NOMO-1 (cell line): ENCODE measurements around the gene C1QTNF12.
"Not testable (repeated sequence)": the region's sequence is repeated elsewhere in the genome, so short reads cannot be mapped to it uniquely, and the experiment has no call there.

Experiments used
- DNase-seq, 2 experiments: peaks; one replicate each; lab custom pipeline; 2025; ENCODE audit not compliant: unreplicated experiment in 2 of 2; lab: John Stamatoyannopoulos, UW

The C1QTNF12 gene

DNA sequence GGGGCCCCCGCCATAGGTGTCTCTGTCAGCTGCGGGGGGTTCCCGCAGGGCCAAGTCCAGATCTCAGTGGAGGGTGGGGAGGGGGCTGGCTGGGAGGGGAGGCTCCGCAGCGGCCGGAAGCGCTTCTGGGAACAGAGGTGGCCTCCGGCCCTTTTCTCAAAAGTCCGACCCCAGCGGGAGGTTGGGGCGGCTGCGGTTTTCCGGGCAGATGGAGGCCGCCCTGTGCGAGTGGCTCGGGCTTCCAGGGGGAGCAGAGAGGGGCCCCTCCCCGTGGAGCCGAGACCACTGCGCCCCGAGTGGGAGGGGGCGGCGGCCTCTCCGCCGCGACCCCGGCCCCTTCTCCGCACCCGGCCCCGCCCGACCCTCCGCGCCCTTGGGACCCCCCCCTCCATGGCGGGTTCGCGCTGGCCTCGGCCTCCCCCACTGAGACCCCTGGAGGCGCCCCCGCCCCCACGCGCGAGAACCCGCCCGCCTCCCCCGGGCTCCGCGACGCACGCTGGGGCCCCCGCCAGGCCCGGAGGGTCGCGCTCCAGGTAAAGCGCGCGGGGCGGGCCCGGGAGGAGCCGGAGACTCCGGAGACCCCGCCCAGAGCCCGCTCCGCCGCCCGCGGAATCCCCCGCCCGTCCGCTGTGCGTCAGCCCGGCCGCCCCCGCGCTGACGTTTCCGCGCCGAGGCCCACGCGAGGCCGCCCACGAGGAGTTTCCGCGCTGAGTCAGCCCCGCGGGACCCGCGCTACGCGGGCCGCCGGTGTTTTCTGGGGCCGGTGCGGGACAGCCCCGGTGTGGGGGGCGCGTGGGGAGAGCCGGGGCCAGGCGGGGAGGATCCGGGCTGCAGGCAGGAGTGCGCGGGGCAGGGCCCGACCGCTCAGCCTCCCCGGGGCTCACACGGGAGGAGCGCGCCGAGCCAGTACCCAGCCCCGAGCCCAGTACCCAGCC, 45.4 kb downstream of the C1QTNF12 start:
- DNase-seq, result no peak

DNA sequence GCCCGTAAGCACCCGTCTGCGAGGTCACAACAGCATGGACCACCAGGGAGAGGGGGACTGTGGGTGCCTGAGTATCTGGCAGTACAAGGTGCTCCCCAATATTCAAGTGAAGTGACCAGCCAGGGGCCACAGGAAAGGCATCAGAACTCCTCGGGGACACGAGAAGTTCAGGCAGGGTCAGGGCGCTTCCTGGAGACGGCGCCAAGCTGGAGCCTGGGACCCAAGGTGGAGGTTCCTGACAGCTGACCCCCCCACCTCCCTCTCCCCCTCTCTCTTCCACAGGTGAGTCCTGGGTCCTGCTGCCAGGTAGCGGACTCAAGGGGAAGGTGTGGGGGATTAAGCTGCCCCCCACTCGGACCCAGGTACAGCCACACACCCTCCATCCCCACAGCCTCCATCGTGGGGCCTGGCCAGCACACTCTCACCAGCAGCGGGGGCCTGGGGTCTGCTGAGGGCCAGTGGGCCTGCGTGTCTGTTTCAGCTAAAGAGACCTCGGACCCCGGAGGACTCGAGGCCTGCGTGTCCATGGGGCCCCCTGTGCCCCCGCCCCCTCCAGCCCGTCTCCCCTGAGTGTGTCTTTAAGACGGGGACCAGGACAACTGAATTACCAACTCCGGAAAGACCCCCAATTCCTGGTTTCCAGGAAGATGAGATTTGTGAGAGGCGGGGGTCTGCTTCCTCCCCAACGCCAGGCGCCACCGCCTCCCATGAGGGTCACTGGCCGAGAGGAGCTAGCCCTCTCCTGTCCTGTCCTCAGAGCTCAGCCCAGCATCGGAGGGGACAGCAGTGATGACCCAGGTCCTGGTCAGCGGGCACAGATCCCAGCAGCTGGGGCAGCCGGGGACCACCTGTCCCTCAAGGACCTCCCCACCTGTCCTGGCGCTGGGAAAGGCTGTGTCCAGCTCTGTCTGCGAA, 46.3 kb downstream of the C1QTNF12 start:
- DNase-seq, result no peak

DNA sequence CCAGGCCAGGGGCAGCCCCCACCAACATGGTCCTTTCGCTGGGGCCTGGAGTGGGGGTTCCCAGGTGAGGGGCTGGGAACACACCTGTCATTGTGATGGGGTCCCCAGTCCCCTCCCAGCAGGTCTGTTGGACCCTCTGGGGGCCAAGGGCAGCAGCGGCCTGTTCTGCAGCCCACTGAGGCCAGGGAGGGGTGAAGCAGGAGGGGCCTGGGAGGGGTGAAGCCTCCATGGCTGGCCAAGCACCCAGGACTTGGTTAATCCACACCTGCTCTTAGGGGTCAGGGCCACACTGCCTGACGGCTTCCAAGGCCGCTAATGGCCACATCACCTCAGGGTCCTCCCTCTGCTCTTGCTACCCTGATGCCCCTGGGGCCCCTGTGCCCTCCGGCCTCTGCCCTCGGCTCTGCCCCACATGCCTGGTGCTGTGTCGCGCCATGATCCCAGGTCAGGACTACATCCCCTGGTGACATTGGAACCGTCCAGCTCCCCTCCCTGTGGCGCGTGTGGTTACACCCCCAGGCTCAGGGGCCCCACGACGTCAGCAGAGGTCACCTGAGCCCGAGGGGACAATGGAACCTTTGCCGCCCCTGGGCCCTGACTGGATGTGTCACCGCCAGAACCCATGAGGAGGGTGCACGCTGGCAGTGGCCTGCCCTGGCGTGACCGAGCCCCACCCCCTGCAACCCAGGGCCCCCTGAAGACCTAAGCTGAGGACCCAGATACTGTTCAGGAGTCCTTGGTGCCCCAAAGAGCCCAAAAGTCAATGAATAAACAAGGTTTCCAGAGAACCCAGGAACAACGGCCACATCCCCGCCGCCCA, 47.2 kb downstream of the C1QTNF12 start:
- DNase-seq, result no peak

DNA sequence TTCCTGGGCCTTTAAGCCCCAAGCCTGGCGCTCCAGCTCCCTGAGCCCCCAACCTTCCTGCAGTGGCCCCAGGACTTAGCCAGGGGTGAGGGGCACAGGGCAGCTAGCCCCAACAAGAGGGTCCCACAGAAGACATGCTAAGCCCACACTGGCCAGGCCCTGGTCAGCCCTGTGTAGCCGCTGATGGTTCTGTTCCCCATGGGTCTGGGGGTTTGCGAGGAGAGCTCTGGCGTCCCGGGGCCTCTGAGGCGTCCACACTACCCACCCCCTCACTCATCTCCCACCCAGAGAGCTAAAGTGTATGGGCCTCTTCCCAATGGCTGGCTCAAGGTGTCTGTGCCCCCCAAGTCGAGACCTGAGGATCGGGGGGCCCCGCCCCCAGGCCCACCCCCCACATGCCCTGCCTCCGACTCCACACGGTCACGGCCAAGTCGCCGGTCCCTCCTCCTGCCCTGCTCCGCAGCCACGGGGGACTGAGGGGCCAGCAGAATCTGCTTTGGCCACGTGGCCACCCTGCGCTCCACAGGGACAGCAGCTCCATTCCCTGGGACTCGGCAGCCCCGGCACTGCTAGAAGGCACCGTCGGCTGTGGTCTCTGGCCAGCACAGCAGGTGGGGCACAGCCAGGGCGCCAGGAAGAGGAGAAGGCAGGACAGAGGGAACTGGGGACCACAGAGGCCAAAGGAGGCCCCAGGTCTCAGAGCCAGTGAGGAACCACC, 47.9 kb downstream of the C1QTNF12 start:
- DNase-seq, result no peak

DNA sequence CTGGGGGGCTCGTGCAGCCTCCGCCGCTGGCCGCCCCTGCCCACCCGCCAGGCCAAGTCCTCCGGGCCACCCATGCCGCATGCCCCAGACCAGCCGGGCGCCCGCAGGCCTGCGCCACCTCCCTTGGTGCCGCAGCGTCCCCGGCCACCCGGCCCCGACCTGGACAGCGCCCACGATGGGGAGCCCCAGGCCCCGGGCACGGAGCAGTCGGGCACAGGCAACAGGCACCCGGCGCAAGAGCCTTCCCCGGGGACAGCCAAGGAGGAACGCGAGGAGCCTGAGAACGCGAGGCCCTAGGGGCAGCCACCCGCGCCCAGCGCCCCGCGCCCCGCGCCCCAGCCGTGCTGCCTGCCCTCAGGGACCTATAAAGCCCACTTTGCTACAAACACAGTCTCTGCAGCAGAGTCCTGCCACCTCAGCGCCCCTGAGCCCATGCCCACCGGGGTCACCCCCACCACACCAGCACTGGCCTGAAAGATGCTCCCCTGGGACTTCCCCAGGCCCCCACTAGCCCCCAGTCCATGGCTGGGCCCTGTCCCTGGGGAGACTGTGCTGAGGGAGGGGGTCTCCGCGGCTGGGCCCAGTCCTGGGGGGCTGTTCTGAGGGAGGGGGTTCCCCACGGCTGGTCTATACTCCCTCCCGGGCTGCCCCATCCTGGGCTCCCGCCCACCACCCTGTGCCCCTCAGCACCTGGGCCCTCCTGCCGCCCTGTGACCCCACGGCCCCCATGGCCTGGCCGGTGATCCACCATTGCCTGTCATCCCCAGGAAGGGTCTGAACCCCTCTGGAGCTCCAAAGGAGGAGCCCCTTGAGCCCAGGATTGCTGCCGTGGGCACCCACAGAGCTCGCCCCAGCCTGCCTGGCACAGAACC, 48.7 kb downstream of the C1QTNF12 start:
- DNase-seq, result no peak

DNA sequence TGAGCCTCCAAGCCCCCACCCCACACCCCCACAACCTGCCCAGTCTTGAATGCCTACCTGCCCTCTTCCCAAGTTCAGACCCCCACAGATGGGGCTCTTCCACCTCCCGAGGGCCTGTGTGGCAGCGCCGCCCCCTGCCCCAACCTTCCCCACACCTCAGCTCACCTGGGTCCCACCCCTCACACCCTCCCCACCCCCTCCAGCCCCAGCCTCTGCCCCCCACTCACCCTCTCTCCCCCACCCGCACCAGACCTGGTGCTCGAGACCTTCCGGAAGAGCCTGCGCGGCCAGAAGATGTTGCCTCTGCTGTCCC, 49.4 kb downstream of the C1QTNF12 start:
- no peak for DNase-seq

DNA sequence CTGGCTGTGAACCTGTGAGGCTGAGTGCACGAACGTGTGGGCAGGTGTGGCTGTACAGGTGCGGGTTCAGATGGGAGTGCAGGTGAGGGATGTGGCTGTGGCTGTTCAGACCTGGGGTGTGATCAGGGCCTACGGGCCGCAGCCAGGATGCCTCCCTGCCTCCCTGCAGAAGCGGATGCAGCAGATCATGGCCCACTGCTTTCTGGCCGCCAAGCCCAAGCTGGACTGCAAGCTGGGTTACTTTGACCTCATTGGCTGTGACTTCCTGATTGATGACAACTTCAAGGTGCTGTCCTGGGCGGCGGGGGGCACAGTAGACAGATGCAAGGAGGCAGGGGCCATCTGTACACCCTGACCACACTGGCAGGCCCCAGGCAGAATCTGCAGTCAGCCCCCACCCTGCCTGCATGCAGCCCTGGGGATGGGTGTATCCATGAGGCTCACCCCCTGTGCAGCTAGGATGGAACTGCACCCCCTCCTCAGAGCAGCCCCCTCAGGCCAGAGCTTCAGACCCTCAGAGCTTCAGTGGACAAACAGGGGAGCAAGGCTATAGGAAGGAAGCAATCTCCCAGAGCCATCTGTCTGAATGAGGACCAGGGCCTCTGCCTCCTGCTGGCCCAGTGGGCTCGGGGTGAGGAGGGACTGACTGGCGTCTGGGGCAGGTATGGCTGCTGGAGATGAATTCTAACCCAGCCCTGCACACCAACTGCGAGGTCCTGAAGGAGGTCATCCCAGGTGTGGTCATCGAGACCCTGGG, 49.9 kb downstream of the C1QTNF12 start:
- no peak for DNase-seq

DNA sequence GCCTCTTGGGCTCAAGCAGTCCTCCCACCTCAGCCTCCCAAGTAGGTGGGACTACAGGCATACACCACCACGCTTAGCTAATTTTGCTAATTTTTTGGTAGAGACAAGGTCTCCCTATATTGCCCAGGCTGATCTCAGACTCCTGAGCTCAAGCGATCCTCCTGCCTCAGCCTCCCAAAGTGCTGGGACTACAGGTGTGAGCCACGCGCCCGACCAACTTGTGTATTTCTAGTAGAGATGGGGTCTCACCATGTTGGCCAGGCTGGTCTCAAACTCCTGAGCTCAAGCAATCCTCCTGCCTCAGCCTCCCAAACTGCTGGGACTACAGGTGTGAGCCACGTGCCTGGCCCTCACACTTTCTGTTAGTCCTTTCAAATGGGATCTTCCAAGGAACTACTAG, 50.8 kb downstream of the C1QTNF12 start:
- DNase-seq, result not testable (repeated sequence)

DNA sequence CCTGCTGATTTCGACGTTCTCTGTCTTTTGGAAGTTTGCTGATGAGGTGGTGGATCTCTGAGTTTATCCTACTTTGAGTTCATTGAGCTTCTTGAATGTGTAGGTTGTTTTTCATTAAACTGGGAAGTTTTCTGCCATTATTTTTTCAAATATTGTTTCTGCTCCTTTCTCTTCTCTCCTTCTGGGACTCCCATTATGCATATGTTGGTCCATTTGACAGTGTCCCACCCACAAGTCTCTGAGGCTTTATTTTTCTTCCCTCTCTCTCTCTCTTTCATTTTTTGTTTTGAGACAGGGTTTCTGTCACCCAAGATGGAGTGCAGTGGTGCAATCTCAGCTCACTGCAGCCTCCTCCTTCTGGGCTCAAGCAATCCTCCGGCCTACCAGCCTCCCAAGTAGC, 51.8 kb downstream of the C1QTNF12 start:
- DNase-seq, result no peak
